Mucosa of rectum (tissue), 2 donors: ENCODE measurements around the gene PLSCR2.
"Not testable (repeated sequence)": the region's sequence is repeated elsewhere in the genome, so short reads cannot be mapped to it uniquely, and the experiment has no call there.

Experiments used
- H3K27ac ChIP-seq, 2 donors: one replicate each; pipeline ENCODE4 v1.7.0; 2013; ENCODE audit warnings: inconsistent platforms in 2 of 2, low read depth in 2 of 2, low read length in 2 of 2
- H3K27me3 ChIP-seq, 2 donors: one replicate each; pipeline ENCODE4 v1.7.0; 2013; ENCODE audit warnings: low read length in 2 of 2; ENCODE audit not compliant: control insufficient read depth in 2 of 2, insufficient read depth in 2 of 2
- H3K36me3 ChIP-seq, 2 donors: one replicate each; pipeline ENCODE4 v1.7.0; 2013; ENCODE audit warnings: low read length in 2 of 2; ENCODE audit not compliant: control insufficient read depth in 2 of 2, insufficient read depth in 2 of 2
- H3K4me1 ChIP-seq, 2 donors: one replicate each; pipeline ENCODE4 v1.7.0; 2013; ENCODE audit warnings: low read length in 2 of 2, mild to moderate bottlenecking in 1 of 2; ENCODE audit not compliant: control insufficient read depth in 2 of 2, insufficient read depth in 2 of 2
- H3K4me3 ChIP-seq, 2 donors: one replicate each; pipeline ENCODE4 v1.7.0; 2013; ENCODE audit warnings: low read length in 2 of 2
- H3K9ac ChIP-seq, 2 donors: one replicate each; pipeline ENCODE4 v1.7.0; 2013; ENCODE audit warnings: low read length in 2 of 2, low read depth in 1 of 2, mild to moderate bottlenecking in 1 of 2
- H3K9me3 ChIP-seq, 2 donors: one replicate each; pipeline ENCODE4 v1.7.0; 2013; ENCODE audit warnings: low read length in 2 of 2; ENCODE audit not compliant: control insufficient read depth in 2 of 2
- donor health status: healthy.
- donor health status: Normal muscosa, but diverticular disease.

The PLSCR2 gene

GRCh38 chr3:146502887-146503460 lies 33.6 kb upstream of the PLSCR2 start:
- Histone ChIP-seq H3K27ac (peak overlapping the region; percentile 77 to 80), H3K27me3 (no peaks in the 10 kb centered on the region), H3K4me3 (no peak overlapping the region), H3K36me3 (no peaks in the 10 kb centered on the region), H3K4me1 (peaks cover 25 to 47% of the 10 kb centered on the region in 2 donors), H3K9me3 (no peaks in the 10 kb centered on the region), H3K9ac (no peak overlapping the region)

- H3K4me1 ChIP-seq = peaks cover 25 to 42% of the 10 kb centered on the region in 2 donors
- no peak overlapping the region for H3K27ac ChIP-seq
- no peaks in the 10 kb centered on the region for H3K27me3 ChIP-seq
- no peaks in the 10 kb centered on the region for H3K36me3 ChIP-seq
- no peak overlapping the region for H3K4me3 ChIP-seq
- H3K9ac ChIP-seq = no peak overlapping the region
- no peaks in the 10 kb centered on the region for H3K9me3 ChIP-seq
These were observed 32.4 kb upstream of the PLSCR2 start for GRCh38 chr3:146501752-146502151.

GRCh38 chr3:146499701-146500100 lies 30.3 kb upstream of the PLSCR2 start:
- no peaks in the 10 kb centered on the region for H3K27me3 ChIP-seq
- H3K36me3 ChIP-seq = no peaks in the 10 kb centered on the region
- H3K27ac ChIP-seq = peak overlapping the region in 1 of 2 donors; percentile 65
- H3K4me1 ChIP-seq = peaks cover 12 to 31% of the 10 kb centered on the region in 2 donors
- no peaks in the 10 kb centered on the region for H3K9me3 ChIP-seq
- no peak overlapping the region for H3K4me3 ChIP-seq
- no peak overlapping the region for H3K9ac ChIP-seq

GRCh38 chr3:146498002-146498736 lies 28.8 kb upstream of the PLSCR2 start:
- no peaks in the 10 kb centered on the region for H3K27me3 ChIP-seq
- H3K4me1 ChIP-seq = peaks cover 8 to 17% of the 10 kb centered on the region in 2 donors
- H3K9me3 ChIP-seq = no peaks in the 10 kb centered on the region
- H3K9ac ChIP-seq = no peak overlapping the region
- H3K27ac ChIP-seq = peak overlapping the region in 1 of 2 donors; percentile 68
- H3K4me3 ChIP-seq = peak overlapping the region in 1 of 2 donors; percentile 6
- no peaks in the 10 kb centered on the region for H3K36me3 ChIP-seq

GRCh38 chr3:146497145-146497843 lies 27.9 kb upstream of the PLSCR2 start:
- not testable (repeated sequence) for H3K27me3 ChIP-seq, H3K9me3 ChIP-seq, H3K27ac ChIP-seq

GRCh38 chr3:146496726-146497125 lies 27.4 kb upstream of the PLSCR2 start:
- Histone ChIP-seq H3K9ac (no peak overlapping the region), H3K9me3 (no peaks in the 10 kb centered on the region), H3K27ac (no peak overlapping the region), H3K27me3 (no peaks in the 10 kb centered on the region), H3K4me1 (peaks cover 5 to 14% of the 10 kb centered on the region in 2 donors), H3K4me3 (no peak overlapping the region), H3K36me3 (no peaks in the 10 kb centered on the region)

More at GRCh38 chr3:146497145-146497843, 27.9 kb upstream of the PLSCR2 start:
- H3K36me3 ChIP-seq, H3K4me3 ChIP-seq, H3K9ac ChIP-seq: not testable (repeated sequence)
- H3K4me1 ChIP-seq = peaks cover 5 to 14% of the 10 kb centered on the region in 2 donors

- H3K4me1 ChIP-seq = peaks cover 5 to 14% of the 10 kb centered on the region in 2 donors
- H3K9me3 ChIP-seq = no peaks in the 10 kb centered on the region
- no peaks in the 10 kb centered on the region for H3K36me3 ChIP-seq
- no peak overlapping the region for H3K9ac ChIP-seq
- no peaks in the 10 kb centered on the region for H3K27me3 ChIP-seq
- no peak overlapping the region for H3K4me3 ChIP-seq
- no peak overlapping the region for H3K27ac ChIP-seq
These were observed 26.9 kb upstream of the PLSCR2 start for GRCh38 chr3:146496251-146496650.

GRCh38 chr3:146493761-146494160 lies 24.4 kb upstream of the PLSCR2 start:
- peaks cover 5 to 7% of the 10 kb centered on the region in 2 donors for H3K4me1 ChIP-seq
- H3K9ac ChIP-seq = no peak overlapping the region
- no peaks in the 10 kb centered on the region for H3K36me3 ChIP-seq
- no peak overlapping the region for H3K27ac ChIP-seq
- H3K4me3 ChIP-seq = no peak overlapping the region
- H3K9me3 ChIP-seq = no peaks in the 10 kb centered on the region
- no peaks in the 10 kb centered on the region for H3K27me3 ChIP-seq

GRCh38 chr3:146493221-146493620 lies 23.9 kb upstream of the PLSCR2 start:
- Histone ChIP-seq H3K27me3 (no peaks in the 10 kb centered on the region), H3K4me3 (no peak overlapping the region), H3K27ac (no peak overlapping the region), H3K9me3 (no peaks in the 10 kb centered on the region), H3K9ac (no peak overlapping the region), H3K4me1 (peaks cover 3% of the 10 kb centered on the region in 2 donors), H3K36me3 (no peaks in the 10 kb centered on the region)

GRCh38 chr3:146491303-146491702 lies 21.9 kb upstream of the PLSCR2 start:
- no peak overlapping the region for H3K4me3 ChIP-seq
- H3K27ac ChIP-seq = no peak overlapping the region
- no peaks in the 10 kb centered on the region for H3K36me3 ChIP-seq
- H3K9me3 ChIP-seq = no peaks in the 10 kb centered on the region
- H3K9ac ChIP-seq = no peak overlapping the region
- no peaks in the 10 kb centered on the region for H3K4me1 ChIP-seq
- no peaks in the 10 kb centered on the region for H3K27me3 ChIP-seq
